Left ventricle myocardium superior (tissue), 1 donor: ENCODE results near the gene KRTAP10-10. TPM values are rescaled to one million over a fixed set of nuclear protein-coding genes. Genes with fewer than 3 reads are reported as not detected.
"Not testable (repeated sequence)": the region's sequence is repeated elsewhere in the genome, so short reads cannot be mapped to it uniquely, and the experiment has no call there.

Source experiments
- ATAC-seq: fragments of 200-7000 bp; cut with Tn5 transposase; one replicate; pipeline ENCODE4 v1.9.1; 2020; ENCODE audit warnings: mild to moderate bottlenecking, moderate library complexity
- DNase-seq: peaks from one replicate; pipeline ENCODE4 v3.0.0-alpha.2; 2020
- intact Hi-C: fragments of 100-400 bp; cut with micrococcal nuclease; formaldehyde crosslinking; loops from one replicate; pipeline ENCODE4 v1.11.0; 2022
- long read RNA-seq: library from polyadenylated mRNA; unstranded; transcript quantifications from one replicate; pipeline ENCODE4 v2.0.0, GENCODE V29; 2021
- total RNA-seq: library from RNA; stranded (reverse); fragmentation: NEBNext Ultra II Directional; extraction: Animal tissue kit (Norgen Biotek cat#: 25700); gene quantifications from one replicate; pipeline ENCODE4 v1.2.1, GENCODE V29; 2021
- donor health status: DM: no; HTN: yes; CAD: no; lungs with severe emphysema.

KRTAP10-10 gene, protein sequence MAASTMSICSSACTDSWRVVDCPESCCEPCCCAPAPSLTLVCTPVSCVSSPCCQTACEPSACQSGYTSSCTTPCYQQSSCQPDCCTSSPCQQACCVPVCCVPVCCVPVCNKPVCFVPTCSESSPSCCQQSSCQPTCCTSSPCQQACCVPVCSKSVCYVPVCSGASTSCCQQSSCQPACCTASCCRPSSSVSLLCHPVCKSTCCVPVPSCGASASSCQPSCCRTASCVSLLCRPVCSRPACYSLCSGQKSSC
- not detected for total RNA-seq
- long read RNA-seq: 0 reads

- ATAC-seq: no peak
- DNase-seq: no peak
- intact Hi-C loops: no loop called here
Observed at GRCh38 chr21:44637018-44637850, at the start of gene KRTAP10-10. TSS of gene KRTAP10-10 (plus strand) at chr21:44637356. CDS start at chr21:44637418, 62 bp downstream.

DNA sequence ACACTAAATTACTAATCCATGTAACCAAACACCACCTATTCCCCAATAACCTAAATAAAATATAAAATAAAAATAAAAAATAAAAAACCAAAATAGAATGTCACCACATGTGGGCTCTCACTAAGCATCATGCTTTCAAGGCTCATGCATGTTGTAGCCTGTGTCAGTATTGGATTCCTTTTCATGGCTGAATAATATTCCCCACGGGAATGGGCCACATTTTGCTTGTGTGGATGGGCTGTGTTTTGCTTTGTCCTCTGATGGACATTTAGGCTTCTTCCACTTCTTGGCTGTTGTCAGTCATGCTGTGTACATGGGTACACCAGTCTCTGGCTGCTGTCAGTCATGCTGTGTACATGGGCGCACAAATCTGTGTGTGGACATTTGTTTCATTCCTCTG is 48.1 kb upstream of the KRTAP10-10 start:
- ATAC-seq: no peak

GRCh38 chr21:44589586-44590305 is 47.4 kb upstream of the KRTAP10-10 start:
- ATAC-seq (no peak), DNase-seq (no peak)
- intact Hi-C loops: no loop called here

More for the DNA sequence above, 48.1 kb upstream of the KRTAP10-10 start:
- no peak for DNase-seq
- intact Hi-C loops: no loop called here

DNA sequence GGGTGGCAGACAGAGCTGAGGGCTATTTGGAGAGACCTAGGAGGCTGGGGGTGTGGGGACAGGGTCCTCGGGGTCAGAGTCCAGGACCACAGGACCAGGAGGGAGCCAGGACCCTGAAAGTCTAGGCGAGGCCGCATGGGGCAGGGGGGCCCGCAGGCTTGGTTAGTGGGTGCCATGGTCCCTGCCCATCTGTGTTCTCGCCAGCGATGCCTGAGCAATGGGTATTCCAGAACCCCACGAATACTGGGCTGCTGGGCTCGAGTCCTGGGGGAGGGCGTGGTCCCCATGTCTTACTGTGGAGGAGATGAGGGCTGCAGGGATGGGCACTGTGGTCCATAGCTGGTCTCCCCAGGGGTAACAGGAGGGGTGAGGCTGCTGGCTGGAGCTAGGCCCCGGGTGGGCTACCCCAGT is 46.8 kb upstream of the KRTAP10-10 start:
- no peak for ATAC-seq
- intact Hi-C loops: no loop called here

DNA sequence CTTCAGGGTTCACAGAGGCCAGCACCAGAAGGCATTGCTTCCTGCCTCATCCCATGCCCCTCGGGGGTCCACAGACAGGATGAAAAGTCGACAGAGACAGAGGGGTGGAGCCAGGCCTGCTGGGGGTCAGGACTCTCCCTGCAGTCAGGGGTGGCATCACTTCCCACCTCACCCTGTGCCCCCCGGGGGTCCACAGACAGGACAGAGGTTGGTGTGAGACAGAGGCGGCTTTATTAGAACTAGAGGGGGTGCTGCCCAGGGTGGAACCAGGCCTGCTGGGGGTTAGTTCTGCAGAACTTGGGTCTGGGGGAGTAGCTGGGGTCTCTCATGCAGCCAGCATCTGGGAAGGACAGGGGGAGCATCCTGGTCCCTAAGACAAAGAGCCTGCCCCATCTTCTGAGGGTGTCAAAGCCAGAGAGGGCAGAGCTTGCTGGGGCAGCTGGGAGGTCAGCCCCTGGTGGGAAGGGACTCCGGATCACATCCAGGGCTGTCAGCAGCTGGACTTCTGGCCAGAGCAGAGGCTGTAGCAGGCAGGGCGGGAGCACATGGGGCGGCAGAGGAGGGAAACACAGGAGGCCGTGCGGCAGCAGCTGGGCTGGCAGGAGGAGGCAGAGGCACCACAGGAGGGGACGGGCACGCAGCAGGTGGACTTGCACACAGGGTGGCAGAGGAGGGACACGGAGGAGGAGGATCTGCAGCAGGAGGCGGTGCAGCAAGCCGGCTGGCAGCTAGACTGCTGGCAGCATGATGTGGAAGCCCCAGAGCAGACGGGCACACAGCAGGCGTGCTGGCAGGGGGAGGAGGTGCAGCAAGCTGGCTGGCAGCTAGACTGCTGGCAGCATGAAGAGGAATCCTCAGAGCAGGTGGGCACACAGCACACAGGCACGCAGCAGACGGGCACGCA is 46.0 kb upstream of the KRTAP10-10 start:
- intact Hi-C loops, DNase-seq: not testable (repeated sequence)
- peak; percentile 12 for ATAC-seq

More for the DNA sequence above, 46.8 kb upstream of the KRTAP10-10 start:
- DNase-seq: no peak

GRCh38 chr21:44591801-44592130 is 45.4 kb upstream of the KRTAP10-10 start:
- intact Hi-C loops, DNase-seq: not testable (repeated sequence)
- peak; percentile 58 for ATAC-seq

DNA sequence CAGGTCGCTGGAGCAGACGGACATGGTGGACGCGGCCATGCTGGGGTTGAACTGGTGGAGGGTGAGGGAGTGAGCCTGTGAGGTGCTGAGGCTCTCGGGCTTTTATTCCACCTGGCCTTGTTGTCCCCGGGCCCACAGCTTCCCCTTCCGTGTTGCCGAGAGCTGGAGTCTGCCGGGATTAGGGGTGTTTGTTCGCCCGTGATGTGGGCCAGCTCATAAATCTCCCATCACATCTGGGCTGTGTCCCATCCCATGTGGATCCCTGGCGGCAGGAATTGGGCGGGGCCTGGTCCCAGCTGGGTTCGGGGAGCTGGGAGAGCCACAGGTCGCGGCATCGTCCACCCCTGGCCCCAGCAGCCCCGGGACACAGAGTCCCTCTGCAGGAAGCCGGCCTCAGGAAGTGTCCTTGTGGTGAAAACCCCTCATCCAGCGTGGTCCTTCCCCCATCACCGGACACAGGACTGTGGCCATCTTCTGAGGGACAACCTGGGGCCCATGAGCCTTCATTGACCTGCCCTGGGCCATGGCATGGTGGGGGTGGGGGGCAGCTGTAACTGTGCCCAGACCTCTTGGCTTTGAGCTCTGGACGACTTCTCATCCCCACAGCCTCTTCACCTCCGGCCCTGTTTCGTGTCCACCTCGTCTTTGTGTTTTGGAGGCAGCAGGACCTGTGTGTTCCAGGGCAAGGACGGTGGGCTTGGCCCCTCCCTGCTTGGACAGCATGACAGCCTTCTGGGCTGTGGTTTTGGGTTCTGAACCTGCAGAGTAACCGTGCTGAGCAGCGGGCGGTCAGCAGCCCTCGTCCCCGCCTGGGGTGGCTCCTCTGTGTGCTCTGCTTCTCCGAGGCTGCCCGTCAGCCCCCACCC is 44.5 kb upstream of the KRTAP10-10 start, which contains the start of gene KRTAP10-6:
Gene KRTAP10-6 (minus strand): TSS at position 60 of the 866 bp plus-strand sequence. CDS start 21 bp downstream, at position 39.
- intact Hi-C loops: no loop called here
- peak; percentile 17 for ATAC-seq
- no peak for DNase-seq

DNA sequence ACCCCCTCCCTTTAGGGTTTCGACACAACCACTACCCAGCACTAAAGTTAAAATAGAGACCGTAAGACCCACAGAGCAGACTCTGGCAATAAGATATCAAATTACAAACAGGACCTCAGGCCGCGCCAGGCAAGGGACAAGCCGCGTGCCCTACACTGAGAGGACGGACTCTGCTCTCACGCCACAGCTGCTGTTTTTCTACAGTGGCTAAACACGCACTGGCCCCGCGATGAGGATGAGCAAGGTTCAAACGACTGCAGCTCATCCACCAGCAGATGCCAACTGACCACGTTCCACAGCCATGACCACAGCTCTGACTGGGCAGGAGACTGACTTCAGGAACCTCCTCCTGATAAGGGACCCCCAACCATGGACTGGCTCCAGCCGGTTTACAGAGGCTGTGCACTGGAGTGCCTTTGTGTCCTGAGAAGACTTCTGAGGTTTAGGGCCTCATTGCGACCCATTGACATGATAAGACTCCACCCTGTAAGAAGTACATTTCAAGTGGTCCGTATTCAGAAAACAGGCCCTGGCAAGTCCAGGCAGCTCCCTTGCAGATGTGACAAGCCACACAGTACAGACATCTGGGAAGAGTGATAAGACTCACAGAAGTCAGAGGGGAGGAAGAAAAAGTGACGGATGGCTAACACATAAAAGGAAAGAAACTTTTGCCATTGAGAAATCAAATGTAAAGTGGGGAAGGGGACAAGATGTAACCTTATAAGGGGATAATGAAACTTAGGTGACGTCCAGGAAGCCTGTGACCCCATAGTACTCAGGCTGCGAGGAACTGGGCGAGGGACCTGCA is 43.4 kb upstream of the KRTAP10-10 start:
- intact Hi-C loops: no loop called here
- ATAC-seq: peak; percentile 62
- DNase-seq: peak; percentile 37

GRCh38 chr21:44594406-44594916 is 42.7 kb upstream of the KRTAP10-10 start:
- intact Hi-C loops: no loop called here
- DNase-seq: no peak
- ATAC-seq: no peak

DNA sequence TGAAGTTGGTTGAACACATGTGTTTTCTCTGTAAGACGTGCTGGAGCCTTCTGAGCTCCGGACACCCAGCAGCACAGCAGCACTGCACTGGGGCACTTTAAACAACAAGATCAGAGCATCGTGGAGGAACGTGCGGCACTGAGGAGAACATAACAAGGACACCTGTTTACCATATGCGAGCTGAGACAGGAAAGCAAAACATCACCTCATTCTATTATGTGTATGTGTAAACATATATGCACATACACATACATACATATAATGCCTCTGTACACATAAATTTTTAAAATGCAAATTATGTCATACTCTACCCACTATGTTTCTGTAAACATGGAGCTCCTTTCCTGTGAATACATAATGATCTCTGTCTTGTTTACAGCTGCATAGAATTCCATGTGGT is 41.6 kb upstream of the KRTAP10-10 start:
- no peak for ATAC-seq
- DNase-seq: no peak
- intact Hi-C loops: no loop called here

DNA sequence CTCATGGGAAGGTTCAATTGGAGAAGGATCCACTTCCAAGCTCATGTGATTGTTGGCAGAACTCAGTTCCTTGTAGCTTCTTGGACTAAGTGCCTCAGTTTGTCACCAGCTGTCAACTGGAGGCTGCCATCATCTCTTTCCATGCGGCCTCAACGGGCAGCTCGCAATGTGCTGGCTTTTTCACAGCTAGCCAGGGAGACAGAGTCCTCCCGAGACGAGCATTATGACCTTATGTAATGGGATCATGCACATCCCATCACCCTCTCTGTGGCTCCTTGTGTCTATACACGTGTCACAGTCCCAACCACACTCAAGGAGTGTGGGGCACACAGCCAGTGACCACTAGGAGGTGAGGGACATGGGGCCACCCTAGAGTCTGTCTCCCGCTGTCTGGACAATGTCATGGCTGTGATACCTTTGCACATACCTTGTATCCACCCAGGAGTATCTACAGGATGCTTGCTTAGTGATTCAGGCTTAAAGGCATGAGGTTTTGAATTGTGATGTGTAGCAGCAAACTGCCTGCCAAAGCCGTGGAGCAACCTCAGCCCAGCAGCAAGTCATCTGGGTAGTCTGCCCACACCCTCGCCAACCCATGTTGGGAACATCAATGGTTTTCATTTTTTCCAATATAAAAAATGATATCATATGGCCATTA is 41.0 kb upstream of the KRTAP10-10 start:
- no peak for ATAC-seq
- DNase-seq: no peak
- intact Hi-C loops: no loop called here

- intact Hi-C loops: no loop called here
- ATAC-seq (no peak), DNase-seq (no peak)
Observed at GRCh38 chr21:44598061-44598460, 39.1 kb upstream of the KRTAP10-10 start.

- ATAC-seq: no peak
- DNase-seq: no peak
- intact Hi-C loops: no loop called here
Observed at GRCh38 chr21:44599264-44600029, 37.7 kb upstream of the KRTAP10-10 start.

DNA sequence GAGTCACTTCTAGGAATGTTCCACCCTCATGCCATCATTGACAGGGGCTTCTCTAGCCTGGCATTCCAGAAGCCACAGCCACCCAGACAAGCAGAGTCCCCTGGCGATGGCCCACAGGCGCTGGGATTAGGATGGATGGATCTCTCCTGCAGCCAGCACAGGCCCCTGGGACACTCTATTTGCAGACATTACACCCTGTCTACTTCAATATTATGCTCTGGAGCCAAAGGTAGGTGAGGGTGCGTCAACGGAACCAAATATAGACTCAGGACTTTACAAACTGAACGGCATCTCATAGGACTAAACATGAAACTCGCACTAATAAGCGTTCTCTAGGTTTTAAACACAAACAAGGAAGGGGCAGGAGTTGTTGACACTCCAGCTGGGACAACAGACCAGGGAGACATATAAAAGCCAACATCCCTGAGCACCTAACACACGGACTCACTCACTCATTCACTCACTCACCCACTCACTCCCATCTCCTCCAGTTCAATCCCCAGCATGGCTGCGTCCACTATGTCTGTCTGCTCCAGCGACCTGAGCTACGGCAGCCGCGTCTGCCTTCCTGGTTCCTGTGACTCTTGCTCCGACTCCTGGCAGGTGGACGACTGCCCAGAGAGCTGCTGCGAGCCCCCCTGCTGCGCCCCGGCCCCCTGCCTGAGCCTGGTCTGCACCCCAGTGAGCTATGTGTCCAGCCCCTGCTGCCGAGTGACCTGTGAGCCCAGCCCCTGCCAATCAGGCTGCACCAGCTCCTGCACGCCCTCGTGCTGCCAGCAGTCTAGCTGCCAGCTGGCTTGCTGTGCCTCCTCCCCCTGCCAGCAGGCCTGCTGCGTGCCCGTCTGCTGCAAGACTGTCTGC is 36.8 kb upstream of the KRTAP10-10 start, which contains the start of gene KRTAP10-7:
Gene KRTAP10-7 (plus strand): TSS at position 480 of the 861 bp plus-strand sequence. CDS start 25 bp downstream, at position 505.
- intact Hi-C loops, DNase-seq: not testable (repeated sequence)
- ATAC-seq: peak; percentile 51
